Measurements from ENCODE around the gene ELK4.

ELK4 gene

DNA sequence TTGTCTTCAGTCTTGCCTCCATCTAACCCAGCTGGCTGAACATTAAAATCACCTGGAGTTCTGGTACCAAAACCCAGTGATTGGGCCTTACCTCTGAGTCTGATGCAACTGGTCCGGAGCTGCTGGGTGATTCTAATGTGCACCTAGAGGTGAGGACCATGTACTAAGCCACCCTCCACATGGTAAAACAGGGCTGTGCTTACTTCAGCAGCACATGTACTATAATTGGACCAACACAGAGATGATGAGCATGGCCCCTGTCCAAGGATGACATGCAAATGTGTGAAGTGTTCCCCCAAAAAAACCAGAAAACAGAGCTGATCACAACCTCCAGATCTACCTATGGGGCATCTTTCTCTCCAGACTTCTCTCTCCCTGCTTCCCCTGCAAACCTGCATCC, 37.0 kb downstream of the ELK4 start:
- peak; percentile 26 for DNase-seq

DNA sequence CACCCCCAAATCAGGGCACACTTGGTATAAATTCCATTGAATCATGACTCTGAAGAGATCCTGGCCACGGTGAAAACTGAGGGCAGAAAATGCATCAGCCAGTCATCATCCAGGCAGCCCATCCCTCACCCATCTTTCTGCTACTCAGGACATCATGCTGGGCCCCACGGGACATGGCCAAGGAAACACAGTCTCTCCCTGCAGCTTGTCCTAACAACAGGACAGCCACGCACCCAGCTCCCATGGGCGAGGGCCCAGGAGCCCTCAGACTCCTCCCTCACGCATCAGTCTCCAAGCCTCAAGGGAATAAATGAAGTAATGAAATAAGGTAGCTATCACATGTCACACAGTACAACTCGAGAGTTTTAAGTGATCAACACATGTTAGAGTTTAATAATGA, 37.8 kb downstream of the ELK4 start:
- peak; percentile 51 for DNase-seq

DNA sequence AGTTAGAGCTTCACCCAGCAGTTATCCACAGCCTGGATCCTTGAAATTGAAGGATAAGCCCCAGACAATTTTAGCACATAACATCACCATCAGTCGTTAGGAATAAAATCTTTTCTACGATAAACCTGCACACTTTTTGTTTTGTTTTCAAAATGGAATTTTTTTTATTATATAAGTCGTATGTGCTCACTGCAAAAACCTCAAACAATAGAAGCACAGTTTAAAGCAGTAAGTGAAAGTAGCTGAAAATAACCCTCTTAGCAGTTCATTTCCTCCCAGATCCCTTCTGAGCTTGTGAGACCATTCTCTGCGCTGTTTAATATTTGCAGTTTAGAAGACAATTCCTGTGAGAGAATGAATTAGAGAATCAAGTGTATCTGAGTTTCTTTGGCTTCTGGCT, 38.3 kb downstream of the ELK4 start:
- no peak for DNase-seq

DNA sequence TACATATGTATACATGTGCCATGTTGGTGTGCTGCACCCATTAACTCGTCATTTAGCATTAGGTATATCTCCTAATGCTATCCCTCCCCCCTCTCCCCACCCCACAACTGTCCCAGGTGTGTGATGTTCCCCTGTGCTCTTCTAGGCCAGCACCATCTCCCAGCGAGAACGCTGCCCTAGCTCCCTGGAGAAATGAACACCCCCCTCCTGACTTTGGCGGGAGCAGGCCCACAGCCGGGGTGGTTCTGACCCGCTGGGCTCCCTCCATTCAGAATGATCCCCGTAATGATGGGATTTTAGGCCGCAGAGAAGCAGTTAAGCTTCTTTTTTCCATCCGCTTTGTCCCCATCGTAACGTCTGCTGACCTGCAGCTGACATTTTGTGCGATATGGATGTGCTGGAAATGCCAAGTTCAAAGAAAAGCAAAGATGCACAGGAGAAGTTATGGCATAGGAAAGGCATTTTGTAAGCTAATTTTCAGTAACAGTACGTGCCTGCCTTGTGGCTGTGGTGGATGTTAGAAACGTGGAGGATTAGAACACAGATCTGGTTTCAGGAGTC, 39.3 kb downstream of the ELK4 start:
- DNase-seq: peak; percentile 55

DNA sequence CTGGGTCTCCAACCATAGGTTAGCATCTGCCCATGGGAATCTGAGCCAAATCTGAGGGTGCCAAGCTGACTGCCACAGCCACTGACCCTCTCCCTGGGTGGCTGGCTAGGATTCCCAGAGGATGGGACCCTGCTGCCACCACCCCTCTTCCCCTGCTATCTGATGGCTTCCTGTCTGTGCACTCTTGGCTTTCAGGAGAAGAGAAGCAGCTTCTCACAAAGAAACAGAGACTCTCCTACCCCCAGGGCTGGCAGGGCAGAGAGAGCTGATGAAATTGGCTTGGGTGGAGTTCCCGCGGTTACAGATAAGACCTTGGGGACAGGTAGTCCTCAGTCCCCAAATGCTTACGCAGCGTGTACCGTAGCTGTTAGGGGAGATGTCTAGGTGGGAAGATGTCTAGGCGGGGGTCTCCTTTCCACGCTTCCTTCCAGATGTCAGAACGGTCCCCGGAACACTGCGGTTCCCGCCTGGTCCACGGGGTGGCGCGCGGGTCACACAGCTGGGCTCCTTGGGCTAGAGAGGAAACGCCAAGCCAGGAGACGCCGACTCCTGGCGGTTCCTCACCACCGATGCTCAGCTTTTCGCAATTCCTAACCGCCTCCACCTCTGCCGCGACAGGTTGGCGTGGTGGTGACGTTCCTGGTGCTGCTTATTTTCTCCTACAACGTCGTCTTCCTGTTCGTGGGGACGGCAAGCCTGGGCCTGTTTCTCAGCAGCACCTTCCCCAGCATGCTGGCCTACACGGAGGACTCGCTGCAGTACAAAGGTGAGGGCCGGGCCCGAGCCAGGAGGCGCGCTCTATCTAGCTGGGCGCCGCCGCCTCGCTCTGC, 40.1 kb downstream of the ELK4 start:
- DNase-seq: peak; percentile 98

- peak; percentile 44 for DNase-seq
Measured at GRCh38 chr1:205590777-205591513, 40.9 kb downstream of the ELK4 start.

GRCh38 chr1:205590457-205590768, 41.4 kb downstream of the ELK4 start:
- peak; percentile 17 for DNase-seq

- peak; percentile 37 for DNase-seq
Measured at GRCh38 chr1:205589618-205590456, 42.0 kb downstream of the ELK4 start.

DNA sequence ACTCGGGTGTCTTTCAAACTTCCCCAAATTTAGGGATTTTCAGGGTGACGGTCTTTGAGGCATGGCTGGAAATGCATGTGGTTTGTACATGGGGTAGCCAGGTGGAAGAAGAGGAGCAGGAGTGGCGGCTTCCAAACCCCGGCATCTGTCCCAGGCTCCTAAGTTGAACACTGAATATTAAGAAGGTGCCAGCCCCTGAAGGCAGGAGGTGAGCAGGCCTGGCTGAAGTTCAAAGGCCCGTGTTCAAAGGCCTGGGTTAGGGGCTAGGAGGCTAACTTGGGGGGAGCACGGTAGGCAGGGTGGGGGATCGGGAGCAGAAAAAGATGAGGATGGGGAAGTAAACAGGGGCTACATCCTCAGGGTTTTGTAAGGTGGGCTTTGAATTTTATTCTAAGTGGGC, 42.8 kb downstream of the ELK4 start:
- peak; percentile 32 for DNase-seq

DNA sequence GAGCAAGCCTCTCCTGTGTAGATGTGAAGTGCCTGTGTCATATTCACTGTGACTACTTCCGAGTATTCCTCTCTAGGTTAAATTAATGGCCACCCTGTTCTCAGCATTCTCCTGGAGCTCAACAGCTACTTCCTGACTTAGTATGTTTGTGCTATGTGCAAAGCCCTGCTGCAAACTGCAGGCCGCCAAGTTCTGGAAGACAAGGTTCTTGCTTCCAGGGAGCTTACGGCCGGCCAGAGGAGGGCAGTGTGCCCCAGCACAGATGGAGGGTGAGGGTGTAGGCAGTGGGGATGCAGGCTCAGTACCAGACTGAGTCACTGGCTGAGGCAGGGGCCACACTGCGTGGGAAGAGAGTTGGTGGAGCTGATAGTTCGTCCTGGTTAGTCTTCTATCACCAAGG, 43.2 kb downstream of the ELK4 start:
- peak; percentile 61 for DNase-seq

DNA sequence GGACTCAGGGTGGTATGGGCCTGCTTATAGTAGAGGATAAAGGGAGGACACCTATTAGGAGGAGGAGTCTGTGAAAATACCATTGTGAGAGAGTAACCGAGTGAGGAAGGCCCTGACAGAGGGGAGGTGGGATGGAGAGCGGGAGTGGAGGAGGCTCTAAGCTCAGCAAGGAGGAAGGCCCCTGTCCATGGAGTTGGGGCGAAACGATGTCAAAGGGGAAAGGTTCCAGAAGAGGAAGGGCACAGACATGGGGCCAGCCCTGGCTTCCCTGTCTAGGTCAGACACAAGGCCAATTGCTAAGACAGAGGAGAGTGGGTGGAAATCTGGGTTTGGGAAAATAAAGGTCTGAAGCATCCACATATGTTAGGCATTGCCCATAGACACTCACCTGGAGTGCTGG, 44.2 kb downstream of the ELK4 start:
- DNase-seq: peak; percentile 42

- no peak for DNase-seq
Measured at GRCh38 chr1:205585835-205586785, 45.7 kb downstream of the ELK4 start.

DNA sequence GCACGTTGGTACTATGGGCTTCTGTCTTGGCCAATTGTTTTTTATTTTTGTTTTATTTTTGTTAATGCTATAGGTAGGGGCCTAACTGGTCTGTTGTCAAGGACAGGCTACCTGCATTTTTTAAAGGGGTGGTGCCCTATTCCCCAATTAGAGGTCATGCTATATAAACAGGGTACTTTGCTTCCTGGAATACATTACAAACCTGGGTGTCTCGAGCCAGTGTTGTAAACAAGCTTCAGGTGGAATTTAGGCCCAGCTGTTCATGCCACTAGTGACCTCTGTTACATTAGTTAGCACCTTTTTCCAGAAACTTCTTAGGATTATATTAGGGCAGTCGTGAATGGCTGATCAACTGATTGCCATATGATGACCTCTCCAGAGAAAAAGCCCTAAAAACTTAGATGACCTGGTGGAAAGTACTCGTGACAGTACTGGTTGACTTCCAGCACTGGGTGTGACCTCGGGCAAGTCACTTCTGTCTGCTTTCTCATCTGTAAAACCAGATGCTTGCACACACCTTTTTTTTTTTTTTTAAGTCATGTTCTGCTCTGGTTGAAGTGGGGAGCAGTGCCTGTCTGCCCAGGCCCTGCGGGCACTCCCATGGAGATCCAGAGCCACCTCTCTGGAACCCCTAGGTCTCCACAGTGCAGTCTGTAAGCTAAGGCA, 46.5 kb downstream of the ELK4 start:
- peak; percentile 41 for DNase-seq

- DNase-seq: peak; percentile 56
Measured at GRCh38 chr1:205584732-205585131, 47.1 kb downstream of the ELK4 start.

GRCh38 chr1:205583461-205584130, 48.2 kb downstream of the ELK4 start:
- peak; percentile 47 for DNase-seq

DNA sequence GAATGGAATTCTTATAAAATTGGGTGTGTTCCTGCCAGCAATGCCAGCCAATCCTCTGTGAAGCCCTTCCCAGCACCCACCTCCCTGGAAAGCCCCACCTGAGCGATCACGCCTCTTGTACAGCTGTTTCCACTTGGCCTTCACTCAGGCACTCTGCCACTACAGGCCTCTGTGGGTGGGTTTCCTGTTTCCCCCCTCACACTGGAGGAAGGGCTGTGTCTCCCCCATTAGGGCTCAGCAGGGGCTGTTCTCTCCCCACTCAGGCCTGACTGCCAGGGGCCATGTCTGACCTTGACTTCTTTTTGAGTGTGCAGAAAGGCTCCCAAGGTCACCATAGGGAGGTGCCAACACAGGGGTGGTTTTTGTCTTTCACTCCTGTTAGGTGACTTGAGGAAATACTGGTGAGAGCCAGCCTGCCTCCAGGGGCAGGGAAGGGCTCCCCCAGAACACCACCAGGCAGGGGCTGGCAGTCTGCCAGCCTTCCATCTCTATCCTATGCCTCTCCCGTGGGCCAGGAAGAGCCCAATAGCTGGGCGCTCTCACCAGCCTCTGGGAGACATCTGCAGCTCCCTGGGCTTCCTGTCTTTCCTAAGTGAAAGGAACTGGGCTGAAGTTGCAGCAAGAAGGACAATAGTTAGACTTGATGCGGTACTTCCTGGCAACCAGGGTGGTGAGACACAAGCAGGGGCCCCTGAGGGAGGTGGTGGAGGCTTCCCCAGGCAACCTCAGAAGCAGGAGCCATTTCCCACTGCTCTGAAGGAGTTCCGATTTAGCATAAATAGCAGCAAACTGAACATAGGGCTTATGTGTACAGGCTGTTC, 49.1 kb downstream of the ELK4 start:
- peak; percentile 53 for DNase-seq

GRCh38 chr1:205582046-205582445, 49.8 kb downstream of the ELK4 start:
- DNase-seq: no peak

DNA sequence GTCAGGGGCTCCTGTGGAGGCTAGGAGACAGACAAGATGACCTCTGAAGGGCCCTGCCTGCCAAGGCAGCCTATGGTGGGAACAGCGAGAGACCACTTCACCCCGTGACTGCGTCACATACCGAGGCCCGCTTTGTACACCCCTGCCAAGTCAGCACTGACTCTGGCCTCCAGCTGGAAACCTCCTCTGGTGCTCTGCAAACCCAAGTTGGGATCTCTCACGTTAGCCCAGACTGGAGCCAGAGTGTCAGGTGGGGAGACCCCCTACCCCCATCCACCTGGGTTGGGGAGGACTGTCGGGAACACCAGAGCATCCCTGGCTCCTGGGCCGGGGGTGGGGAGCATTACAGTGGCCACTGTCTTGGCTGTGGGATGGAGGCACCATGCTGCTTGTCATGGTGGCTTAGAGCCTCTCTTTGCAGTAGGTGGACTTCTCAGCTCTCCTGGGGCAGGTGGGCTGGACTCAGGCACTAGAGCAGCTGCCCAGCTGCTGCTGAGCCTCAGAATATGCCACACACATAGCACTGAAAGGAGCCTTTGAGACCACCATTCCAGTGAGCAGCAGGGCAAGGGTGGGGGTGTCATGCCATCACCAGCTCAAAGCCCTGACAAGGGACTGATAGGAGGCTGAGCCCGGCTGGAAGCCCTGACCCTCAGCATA, 50.4 kb downstream of the ELK4 start:
- peak; percentile 48 for DNase-seq

GRCh38 chr1:205580923-205581180, 51.0 kb downstream of the ELK4 start:
- no peak for DNase-seq

All from activated CD8-positive, alpha-beta memory T cell treated with anti-CD3 and anti-CD28 coated beads, Interleukin-2, amount 50 U/mL, for 48 hours (primary cell).